Breast epithelium (tissue), 3 donors: Measurements from ENCODE around the gene OGA.

Source experiments
- POLR2A ChIP-seq: fragments of 450-650 bp; IDR thresholded peaks from one replicate; pipeline ENCODE4 v1.6.1; 2016; ENCODE audit warnings: antibody characterized with exemption, mild to moderate bottlenecking, moderate library complexity
- POLR2AphosphoS5 ChIP-seq, 3 donors: sonication (generic); formaldehyde crosslinking; IDR thresholded peaks; one replicate each; pipeline ENCODE4 v1.6.1; 2017; ENCODE audit warnings: antibody characterized with exemption in 3 of 3
- TF ChIP-seq, protein P1 (sequence below), 3 donors: fragments of 450-650 bp; IDR thresholded peaks; one replicate each; pipeline ENCODE4 v1.5.1; 2016 to 2017; ENCODE audit warnings: antibody characterized with exemption in 3 of 3, mild to moderate bottlenecking in 3 of 3, moderate library complexity in 3 of 3

DNA sequence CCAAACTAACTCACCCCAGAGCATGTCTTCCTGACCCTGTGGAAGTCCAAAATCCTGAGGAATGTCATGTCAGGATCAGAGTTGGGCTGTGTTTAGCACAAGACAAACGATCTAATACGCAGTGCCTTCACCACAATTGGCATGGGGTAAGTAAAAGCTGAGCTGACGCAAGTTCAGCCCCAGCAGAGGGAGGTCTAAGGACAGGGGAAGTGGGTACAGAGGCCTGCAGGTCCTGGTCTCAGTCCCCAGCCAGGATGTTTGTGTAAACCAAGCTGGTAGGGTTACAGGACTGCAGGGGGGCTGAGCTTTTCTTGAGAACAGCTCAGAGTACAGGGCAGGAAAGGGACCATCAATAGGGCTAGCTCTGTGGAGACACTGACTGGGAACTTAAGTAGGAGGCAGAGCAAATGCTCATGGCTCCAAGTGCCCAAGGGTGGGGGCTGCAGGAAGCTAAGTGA is 30.7 kb upstream of the OGA start:
- no peak for TF ChIP-seq POLR2AphosphoS5 (IDR thresholded peaks at IDR 0.05)
- TF ChIP-seq POLR2A: no peak
- TF ChIP-seq, protein P1, sequence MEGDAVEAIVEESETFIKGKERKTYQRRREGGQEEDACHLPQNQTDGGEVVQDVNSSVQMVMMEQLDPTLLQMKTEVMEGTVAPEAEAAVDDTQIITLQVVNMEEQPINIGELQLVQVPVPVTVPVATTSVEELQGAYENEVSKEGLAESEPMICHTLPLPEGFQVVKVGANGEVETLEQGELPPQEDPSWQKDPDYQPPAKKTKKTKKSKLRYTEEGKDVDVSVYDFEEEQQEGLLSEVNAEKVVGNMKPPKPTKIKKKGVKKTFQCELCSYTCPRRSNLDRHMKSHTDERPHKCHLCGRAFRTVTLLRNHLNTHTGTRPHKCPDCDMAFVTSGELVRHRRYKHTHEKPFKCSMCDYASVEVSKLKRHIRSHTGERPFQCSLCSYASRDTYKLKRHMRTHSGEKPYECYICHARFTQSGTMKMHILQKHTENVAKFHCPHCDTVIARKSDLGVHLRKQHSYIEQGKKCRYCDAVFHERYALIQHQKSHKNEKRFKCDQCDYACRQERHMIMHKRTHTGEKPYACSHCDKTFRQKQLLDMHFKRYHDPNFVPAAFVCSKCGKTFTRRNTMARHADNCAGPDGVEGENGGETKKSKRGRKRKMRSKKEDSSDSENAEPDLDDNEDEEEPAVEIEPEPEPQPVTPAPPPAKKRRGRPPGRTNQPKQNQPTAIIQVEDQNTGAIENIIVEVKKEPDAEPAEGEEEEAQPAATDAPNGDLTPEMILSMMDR (IDR thresholded peaks at IDR 0.05): no peak
